ENCODE results near the gene HOXB3.

The HOXB3 gene

GRCh38 chr17:48599354-48599753 is 9.3 kb upstream of the HOXB3 start:
- H3K27ac ChIP-seq (ENCODE audit: low read depth, low read length, poor library complexity, severe bottlenecking), result no peak overlapping the region
- H3K36me3 ChIP-seq (ENCODE audit: insufficient read depth, low read length), result no peaks in the 10 kb centered on the region
- no peak overlapping the region for H3K4me2 ChIP-seq (ENCODE audit: low read length)
- no peak overlapping the region for H3K4me3 ChIP-seq (ENCODE audit: low read depth, low read length, poor library complexity, severe bottlenecking)
- no peaks in the 10 kb centered on the region for H3F3A ChIP-seq (ENCODE audit: insufficient read depth, low read length)
- H3K27me3 ChIP-seq (ENCODE audit: insufficient read depth, low read length), result peaks cover 5% of the 10 kb centered on the region; the same call in 1 of the 2 replicates
- no peaks in the 10 kb centered on the region for H3K9me3 ChIP-seq (ENCODE audit: low read length)
- H3K9ac ChIP-seq (ENCODE audit: low read length), result no peak overlapping the region
- TF ChIP-seq CTCF (IDR thresholded peaks at IDR 0.05; ENCODE audit: low read length) (no peak), EZH2 (IDR thresholded peaks at IDR 0.05; ENCODE audit: borderline replicate concordance, low read length) (no peak)
- no peaks in the 10 kb centered on the region for H3K79me2 ChIP-seq (ENCODE audit: insufficient read depth, low read length)
- no peaks in the 10 kb centered on the region for H3K4me1 ChIP-seq (ENCODE audit: insufficient read depth, low read length, severe bottlenecking)
- no peaks in the 10 kb centered on the region for H4K20me1 ChIP-seq (ENCODE audit: insufficient read depth, low read length)
- H2AFZ ChIP-seq (ENCODE audit: low read length), result no peak overlapping the region
- H3K9me2 ChIP-seq (ENCODE audit: low read depth, low read length), result no peaks in the 10 kb centered on the region

- H2AFZ ChIP-seq (ENCODE audit: low read length), result no peak overlapping the region
- H3K9me3 ChIP-seq (ENCODE audit: low read length), result no peaks in the 10 kb centered on the region
- TF ChIP-seq CTCF (IDR thresholded peaks at IDR 0.05; ENCODE audit: low read length) (no peak), EZH2 (IDR thresholded peaks at IDR 0.05; ENCODE audit: borderline replicate concordance, low read length) (no peak)
- no peaks in the 10 kb centered on the region for H3K79me2 ChIP-seq (ENCODE audit: insufficient read depth, low read length)
- no peak overlapping the region for H3K27ac ChIP-seq (ENCODE audit: low read depth, low read length, poor library complexity, severe bottlenecking)
- no peak overlapping the region for H3K4me2 ChIP-seq (ENCODE audit: low read length)
- H3F3A ChIP-seq (ENCODE audit: insufficient read depth, low read length), result no peaks in the 10 kb centered on the region
- no peak overlapping the region for H3K9ac ChIP-seq (ENCODE audit: low read length)
- H3K9me2 ChIP-seq (ENCODE audit: low read depth, low read length), result no peaks in the 10 kb centered on the region
- H3K36me3 ChIP-seq (ENCODE audit: insufficient read depth, low read length), result no peaks in the 10 kb centered on the region
- H3K27me3 ChIP-seq (ENCODE audit: insufficient read depth, low read length), result peaks cover 5% of the 10 kb centered on the region; the same call in 1 of the 2 replicates
- no peaks in the 10 kb centered on the region for H3K4me1 ChIP-seq (ENCODE audit: insufficient read depth, low read length, severe bottlenecking)
- no peaks in the 10 kb centered on the region for H4K20me1 ChIP-seq (ENCODE audit: insufficient read depth, low read length)
- H3K4me3 ChIP-seq (ENCODE audit: low read depth, low read length, poor library complexity, severe bottlenecking), result no peak overlapping the region
Observed at GRCh38 chr17:48598736-48599135, 8.7 kb upstream of the HOXB3 start.

GRCh38 chr17:48597778-48598631 is 8.0 kb upstream of the HOXB3 start:
- no peak overlapping the region for H3K4me3 ChIP-seq (ENCODE audit: low read depth, low read length, poor library complexity, severe bottlenecking)
- H3K9ac ChIP-seq (ENCODE audit: low read length), result no peak overlapping the region
- no peaks in the 10 kb centered on the region for H4K20me1 ChIP-seq (ENCODE audit: insufficient read depth, low read length)
- H3K4me2 ChIP-seq (ENCODE audit: low read length), result no peak overlapping the region
- no peak for TF ChIP-seq EZH2 (IDR thresholded peaks at IDR 0.05; ENCODE audit: borderline replicate concordance, low read length)
- no peak for TF ChIP-seq CTCF (IDR thresholded peaks at IDR 0.05; ENCODE audit: low read length)
- H2AFZ ChIP-seq (ENCODE audit: low read length), result no peak overlapping the region
- no peaks in the 10 kb centered on the region for H3F3A ChIP-seq (ENCODE audit: insufficient read depth, low read length)
- no peaks in the 10 kb centered on the region for H3K4me1 ChIP-seq (ENCODE audit: insufficient read depth, low read length, severe bottlenecking)
- H3K79me2 ChIP-seq (ENCODE audit: insufficient read depth, low read length), result no peaks in the 10 kb centered on the region
- H3K27ac ChIP-seq (ENCODE audit: low read depth, low read length, poor library complexity, severe bottlenecking), result no peak overlapping the region
- no peaks in the 10 kb centered on the region for H3K9me3 ChIP-seq (ENCODE audit: low read length)
- H3K36me3 ChIP-seq (ENCODE audit: insufficient read depth, low read length), result no peaks in the 10 kb centered on the region
- H3K27me3 ChIP-seq (ENCODE audit: insufficient read depth, low read length), result peaks cover 5% of the 10 kb centered on the region; the same call in 1 of the 2 replicates
- no peaks in the 10 kb centered on the region for H3K9me2 ChIP-seq (ENCODE audit: low read depth, low read length)
